Fibroblast of peridontal ligament (primary cell): ENCODE measurements around the gene RYR3.

Source experiments
- DNase-seq: peaks from one replicate; pipeline ENCODE4 v3.0.0-alpha.2; 2010; ENCODE audit errors: extremely low read depth

Gene RYR3

DNA sequence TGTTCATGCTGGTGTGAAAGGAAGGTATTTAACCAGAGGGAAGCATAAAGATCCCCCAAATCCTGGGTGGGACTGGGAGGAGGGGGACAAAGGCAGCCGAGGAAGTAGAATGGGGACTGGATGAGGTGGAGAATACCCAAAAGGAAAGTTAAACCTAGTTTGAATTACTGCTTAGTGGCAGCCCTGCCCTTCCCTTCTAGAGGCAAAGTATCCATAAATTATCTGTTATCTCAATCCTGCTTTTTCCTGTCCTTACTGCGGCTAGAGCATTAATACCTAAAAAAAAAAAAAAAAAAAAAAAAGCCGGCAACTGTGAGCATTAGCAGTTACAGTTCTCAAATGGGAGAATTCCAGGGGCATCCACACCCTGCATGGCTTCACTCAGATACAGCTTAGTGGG, 139.0 kb downstream of the RYR3 start:
- no peak for DNase-seq

DNA sequence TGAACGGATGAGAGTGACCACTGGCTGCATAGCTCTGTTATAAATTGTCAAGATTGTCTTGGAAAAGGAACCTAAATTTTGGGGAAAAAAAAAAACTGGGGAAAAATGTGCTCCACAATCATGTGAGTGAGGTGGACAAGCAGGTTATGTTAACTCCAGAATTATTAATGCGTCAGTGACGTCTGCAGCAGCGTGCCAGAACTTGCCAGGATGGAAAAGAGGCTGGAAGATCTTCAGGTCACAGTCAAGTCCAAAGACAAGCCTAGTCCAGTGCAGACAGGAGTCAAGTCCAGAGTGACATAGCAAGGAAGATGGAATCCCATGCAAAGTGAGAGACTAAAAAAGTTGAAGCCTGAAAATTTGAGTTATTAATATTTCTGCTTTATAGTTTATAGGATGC, 140.6 kb downstream of the RYR3 start:
- no peak for DNase-seq

DNA sequence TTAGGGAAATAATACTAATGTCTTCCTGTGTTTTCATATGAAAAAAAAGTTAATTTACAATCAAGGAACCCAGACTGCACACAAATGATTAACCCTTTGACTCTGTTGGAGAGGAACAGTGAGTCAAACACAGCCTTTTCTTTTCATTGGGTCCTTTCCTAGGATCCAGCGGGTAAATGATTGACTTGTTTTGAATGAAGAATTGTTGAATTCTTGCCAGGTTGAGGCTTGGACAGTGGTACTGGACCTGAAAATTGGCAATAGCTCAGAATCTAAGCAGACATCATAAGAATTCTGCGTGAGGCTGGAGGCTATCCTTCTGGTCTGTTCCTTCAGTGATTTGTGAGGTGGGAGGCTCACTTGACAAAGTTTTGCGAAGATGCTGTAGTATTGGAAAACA, 143.0 kb downstream of the RYR3 start:
- DNase-seq = no peak

DNA sequence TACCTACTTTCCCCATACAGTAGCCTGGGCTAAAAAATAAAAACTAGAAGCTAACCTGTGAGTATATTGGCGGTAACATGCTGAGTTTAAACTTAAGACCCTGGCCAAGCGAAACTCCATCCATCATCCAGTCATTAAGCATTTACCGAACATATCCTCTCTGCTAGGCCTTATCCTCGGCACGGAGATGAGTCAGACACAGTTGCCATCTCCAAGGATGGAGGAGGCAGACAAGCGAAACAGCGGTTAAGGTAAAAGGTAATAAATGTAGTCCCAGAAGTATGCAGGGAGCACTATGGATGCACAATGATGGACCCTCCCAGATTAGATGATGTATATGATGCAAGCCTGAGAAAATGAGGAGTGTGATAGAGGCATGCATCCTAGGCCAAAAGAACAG, 143.6 kb downstream of the RYR3 start:
- no peak for DNase-seq

GRCh38 chr15:33454996-33455395, 144.2 kb downstream of the RYR3 start:
- DNase-seq = no peak

DNA sequence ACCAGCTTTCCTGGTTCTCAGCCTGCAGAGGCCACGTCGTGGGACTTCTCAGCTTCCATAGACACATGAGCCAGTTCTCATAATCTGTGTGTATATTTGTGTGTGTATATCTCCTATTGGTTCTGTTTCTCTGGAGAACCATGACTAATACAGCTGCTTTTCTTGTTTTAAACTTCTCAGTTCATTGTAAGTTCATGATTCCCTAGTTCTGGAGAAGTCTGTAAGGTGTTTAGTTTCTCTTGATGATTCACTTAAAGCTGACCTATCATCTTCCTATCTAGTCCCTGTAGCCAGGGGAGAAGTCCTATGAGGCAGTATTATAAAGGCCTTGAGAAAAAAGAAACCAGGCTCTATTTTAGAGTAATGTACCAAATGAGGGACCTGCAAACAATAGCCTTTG, 147.7 kb downstream of the RYR3 start:
- no peak for DNase-seq

- no peak for DNase-seq
These were observed 149.5 kb downstream of the RYR3 start for GRCh38 chr15:33460166-33460805.

DNA sequence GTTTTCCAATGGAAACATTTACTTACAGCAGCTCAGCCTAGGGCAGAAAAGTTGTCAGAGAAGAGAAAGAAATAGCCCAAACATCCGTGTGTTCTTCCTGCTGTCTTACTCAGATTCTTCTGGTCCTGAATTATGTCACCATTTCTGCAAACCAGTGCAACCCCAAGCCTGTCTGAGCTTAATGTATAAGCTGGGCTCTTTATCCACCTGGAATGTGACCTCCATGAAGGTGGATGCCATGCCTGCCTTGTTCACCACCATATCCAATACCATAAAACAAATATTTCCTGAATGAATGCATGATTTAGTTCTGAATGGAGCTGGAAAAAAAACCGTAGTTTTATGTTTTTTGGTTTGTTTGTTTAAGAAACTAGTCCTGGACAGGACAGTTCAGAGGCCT, 150.9 kb downstream of the RYR3 start:
- DNase-seq = no peak

DNA sequence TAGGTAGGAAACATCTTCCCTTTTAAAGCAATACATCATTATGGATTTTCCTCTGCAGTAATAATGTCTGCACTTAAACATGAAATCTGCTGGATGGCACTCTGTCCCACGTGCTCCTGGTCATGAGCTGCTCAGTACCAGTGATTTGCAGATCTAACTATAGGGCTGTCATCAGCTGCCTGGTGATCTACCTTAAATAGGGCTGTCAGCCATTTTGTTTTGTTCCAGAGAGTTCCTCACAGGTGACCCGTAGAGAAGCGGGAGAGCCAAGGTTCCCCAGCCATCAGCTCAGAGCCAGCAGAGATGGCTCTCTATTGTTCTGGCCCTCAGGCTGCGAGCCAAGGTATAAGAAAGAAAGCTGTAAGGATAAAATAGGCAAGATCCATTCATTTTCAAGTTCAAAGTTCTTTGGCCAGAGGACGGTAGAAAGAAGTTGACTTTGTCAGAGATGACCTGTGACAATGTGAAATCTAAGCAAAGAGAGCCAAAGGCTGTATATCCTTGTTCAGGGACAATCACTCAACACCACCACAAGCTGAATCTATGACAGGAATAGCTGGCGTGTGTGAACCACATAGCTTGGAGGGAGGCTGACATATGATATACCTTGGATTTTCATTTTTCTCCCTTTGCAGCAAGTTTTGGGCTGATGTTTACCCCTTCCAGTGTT, 156.5 kb downstream of the RYR3 start:
- no peak for DNase-seq

DNA sequence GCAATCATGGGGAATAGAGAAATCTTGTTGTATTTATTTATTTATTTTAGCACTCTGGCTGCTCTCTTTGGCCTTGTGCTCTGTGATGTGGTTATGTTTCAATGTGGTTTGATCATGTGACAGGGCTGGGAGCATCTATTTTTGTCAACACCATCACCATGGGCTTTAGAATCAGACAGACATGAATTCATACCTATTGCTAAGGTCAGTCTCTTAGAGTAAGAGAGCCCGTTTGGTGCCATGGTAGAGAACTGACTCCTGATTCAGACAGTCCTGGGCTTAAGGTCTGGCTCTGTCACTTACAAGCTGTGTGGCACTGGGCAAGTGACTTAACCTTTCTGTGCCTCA, 157.0 kb downstream of the RYR3 start:
- DNase-seq = no peak

DNA sequence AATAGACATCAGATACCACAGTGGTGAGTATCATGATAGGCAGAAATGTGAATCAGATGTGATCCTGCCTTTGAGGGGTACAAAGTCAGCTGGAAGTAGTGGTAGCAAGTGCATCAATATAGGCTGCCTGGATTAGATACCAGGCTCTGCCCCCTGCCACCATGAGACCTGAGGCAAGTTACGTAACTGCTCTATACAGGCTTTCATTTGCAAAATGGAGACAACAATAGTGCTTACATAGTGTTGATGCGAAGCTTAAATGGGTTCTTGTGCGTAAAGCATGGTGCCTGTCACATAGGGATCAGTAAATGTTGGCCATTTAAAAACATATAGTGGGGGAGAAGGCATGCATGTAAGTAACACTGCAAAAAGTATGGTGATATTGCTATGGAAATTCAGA, 158.0 kb downstream of the RYR3 start:
- DNase-seq = no peak

DNA sequence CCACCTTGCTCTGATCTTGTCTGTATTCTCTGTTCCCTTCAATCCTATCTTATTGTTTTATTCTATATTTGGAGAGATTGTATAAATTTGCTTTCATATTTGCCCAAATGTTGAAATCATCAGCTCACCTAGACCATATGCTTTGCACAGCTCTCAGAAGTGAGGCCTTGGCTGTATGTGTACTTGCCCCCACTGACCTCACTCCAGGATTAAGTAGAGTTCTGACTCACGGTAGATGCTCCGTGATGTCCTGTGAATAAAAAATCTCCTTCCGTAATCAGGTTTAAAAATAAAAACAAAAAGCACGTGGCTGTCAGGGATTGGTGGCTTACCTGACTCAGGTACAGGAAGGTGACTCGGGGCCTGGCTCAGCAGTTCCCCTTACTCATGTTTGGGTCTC, 162.2 kb downstream of the RYR3 start:
- DNase-seq = no peak

DNA sequence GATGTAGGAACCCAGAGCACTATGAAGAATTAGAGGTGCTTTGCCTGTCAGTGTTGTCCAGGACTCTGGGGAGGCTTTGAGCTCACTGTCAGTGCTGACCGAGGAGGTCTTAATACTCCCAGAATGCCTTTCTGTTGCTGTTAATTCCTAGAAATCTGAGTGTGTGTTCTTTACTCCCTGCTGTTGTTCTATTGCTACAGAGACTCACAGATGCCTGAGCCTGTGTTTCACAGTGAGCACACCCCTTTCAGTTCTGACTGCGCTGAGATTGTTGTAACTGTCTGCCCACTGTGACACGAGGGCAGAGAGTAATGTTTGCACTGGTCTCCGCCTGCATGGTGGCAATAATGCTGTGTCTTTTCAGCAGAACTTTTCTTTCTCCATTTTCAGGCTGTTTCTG, 162.9 kb downstream of the RYR3 start:
- no peak for DNase-seq

DNA sequence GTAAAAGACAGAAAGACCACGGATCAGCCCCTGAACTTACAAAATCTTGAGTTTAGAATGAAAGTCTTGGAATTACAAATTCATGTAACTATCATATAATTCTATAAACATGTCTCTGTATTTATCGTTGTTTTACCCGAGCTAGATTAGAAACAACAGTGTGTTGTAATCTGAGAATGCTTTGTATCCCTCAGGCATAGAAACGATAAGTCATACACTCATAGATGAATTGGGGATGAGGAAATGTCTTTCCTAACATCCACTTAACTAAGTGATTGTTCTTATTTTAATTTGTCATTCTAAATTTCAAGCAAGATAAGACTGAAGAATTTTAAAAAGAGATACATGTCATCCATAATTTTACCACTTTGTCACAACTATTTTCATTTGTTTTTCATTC, 165.3 kb downstream of the RYR3 start:
- no peak for DNase-seq

DNA sequence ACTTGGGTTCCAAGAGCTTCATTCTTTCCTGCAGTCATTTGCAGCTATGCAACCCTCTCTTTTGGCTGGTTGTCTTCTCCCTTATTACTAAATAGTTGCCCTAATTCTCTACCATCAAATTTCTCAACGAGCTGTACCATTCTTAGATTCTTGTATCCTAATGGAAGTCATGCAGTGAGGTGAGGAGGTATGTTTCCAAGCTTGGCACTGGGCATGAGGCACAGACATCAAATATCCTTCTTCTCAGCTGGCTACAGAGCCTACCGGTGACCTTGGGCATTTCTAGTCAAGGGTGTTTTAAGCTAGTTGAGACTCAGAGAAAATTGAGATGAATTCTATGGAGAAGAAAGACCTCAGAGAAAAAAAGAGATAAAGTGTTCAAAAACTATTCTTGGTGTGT, 166.1 kb downstream of the RYR3 start:
- no peak for DNase-seq

- DNase-seq = no peak
These were observed 178.6 kb downstream of the RYR3 start for GRCh38 chr15:33489335-33489734.

DNA sequence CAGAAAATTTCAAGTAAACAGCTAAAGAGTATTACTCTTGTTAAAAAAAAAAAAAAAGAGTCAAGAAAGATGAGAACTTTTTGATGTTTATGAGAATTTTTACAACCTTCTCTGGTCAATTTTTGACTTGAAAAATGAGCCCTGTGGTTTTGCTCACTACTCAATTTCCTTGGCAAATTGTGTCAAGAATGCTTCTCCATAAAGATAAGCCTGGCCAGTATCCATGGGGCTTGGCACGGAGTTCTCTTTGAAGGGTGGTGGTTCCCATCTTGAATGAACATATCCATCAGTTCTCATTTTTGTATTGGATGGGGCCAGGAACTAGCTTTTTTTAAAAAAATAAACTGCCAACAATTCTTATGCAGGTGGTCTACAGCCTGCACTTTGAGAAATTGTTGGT, 179.9 kb downstream of the RYR3 start:
- no peak for DNase-seq

GRCh38 chr15:33492434-33493052, 181.8 kb downstream of the RYR3 start:
- no peak for DNase-seq

DNA sequence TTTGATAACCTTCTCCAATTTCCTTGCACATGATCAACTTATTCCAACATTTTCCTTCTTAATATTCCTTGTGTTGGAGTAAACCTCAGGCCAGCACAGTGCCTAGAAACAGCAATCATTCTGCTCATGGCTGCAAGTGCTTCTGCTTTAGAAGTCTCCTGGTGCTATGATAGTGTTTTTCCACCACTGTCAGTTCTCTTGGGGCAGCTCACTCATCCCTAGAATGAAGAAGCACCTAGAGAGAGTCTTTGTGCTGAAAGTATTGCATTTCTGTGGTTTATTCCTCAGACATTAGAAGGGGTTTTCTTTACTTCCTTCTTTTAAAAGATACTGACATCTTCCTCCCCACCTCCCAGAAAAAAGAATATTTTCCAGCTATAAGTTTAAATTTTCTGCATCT, 183.5 kb downstream of the RYR3 start:
- DNase-seq = no peak

- no peak for DNase-seq
These were observed 189.8 kb downstream of the RYR3 start for GRCh38 chr15:33500432-33501195.

- no peak for DNase-seq
These were observed 192.9 kb downstream of the RYR3 start for GRCh38 chr15:33503681-33504080.

DNA sequence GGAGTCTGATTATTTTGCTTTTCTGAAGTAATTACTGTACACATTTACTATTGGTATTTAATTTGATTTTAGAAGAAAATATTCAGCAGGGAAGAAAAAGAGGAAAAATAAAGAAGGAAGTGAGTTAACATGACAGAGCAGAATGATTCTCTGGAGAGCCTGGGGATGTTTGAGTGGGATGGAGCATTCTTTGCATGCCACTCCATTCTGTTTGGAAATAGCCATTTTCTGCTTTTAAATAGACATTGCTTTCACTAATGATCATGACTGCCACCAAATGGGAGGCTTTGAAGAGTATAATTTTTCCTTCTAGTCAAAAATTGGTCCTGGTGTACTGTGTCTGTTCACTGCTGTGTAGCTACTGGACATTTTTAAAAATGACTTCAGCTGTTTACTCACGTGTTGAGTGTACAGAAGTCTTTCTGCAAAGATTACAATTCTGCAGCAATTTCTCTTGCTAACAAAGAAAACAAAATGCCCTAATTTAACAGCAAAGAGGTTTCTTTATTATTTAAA, 196.1 kb downstream of the RYR3 start:
- DNase-seq = no peak

GRCh38 chr15:33508703-33509102, 197.9 kb downstream of the RYR3 start:
- DNase-seq = no peak
